Measurements from ENCODE around the gene TXNL4B.

TXNL4B gene

GRCh38 chr16:72125635-72126428 is 32.4 kb upstream of the TXNL4B start:
- no peak overlapping the region for H3K9ac ChIP-seq (ENCODE audit: low read depth, low read length)

DNA sequence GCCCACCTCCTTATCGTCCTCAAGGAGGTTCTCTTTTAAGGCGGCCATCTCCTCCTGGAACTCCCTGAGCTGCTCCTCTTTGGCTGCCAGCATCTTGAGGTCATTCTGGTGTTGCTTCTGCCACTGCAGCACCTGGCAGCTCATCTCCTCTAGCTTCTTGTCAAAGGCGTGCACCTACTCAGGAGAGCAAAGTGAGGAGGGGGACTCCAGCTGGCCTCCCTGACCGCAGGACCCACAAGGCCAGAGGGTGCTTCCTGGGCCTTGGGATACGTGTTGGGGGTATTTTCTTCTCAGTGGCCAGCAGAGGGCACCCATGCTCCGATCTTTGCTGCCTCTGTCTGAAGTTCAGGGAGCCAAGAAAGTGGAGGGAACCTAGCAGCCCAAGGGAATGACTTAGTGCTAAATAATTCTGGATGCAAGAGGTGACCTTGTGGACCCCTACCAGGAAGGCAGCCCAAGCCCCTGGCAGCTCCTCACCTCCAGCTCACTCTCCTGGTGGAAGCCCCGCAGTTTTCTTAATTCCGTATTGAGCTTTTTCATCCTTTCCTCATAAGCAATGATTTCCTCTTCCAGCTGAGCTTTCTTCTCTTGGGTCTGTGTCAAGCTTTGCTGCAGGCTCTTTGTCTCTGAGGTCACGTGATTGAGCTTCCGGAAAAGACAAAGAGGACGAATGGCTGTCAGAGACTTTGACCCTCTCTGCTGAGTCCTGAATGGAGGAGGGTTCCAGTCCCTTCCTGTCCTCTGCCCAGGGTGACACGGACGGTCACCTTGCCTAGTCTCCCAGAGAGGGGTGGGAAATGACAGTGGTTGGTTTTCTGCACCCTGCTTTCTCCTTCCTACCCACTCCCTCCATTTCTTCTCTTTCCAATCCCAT is 31.6 kb upstream of the TXNL4B start:
- Histone ChIP-seq H3K9ac (ENCODE audit: low read depth, low read length) (no peak overlapping the region), H3K9me3 (ENCODE audit: insufficient read depth, low read depth, low read length) (no peaks in the 10 kb centered on the region), H3K27me3 (ENCODE audit: insufficient read depth, low read length) (no peaks in the 10 kb centered on the region), H3K4me1 (ENCODE audit: insufficient read depth, low read length) (peaks cover 6% of the 10 kb centered on the region; the same call in 1 of the 2 replicates), H3K36me3 (ENCODE audit: insufficient read depth, low read depth, low read length) (no peaks in the 10 kb centered on the region), H3K27ac (ENCODE audit: low read length) (no peak overlapping the region), H3K4me3 (ENCODE audit: low read length) (no peak overlapping the region)

More at GRCh38 chr16:72125635-72126428, 32.4 kb upstream of the TXNL4B start:
- H3K27ac ChIP-seq (ENCODE audit: low read length) = no peak overlapping the region
- peaks cover 6% of the 10 kb centered on the region; the same call in 1 of the 2 replicates for H3K4me1 ChIP-seq (ENCODE audit: insufficient read depth, low read length)
- no peaks in the 10 kb centered on the region for H3K36me3 ChIP-seq (ENCODE audit: insufficient read depth, low read depth, low read length)
- no peaks in the 10 kb centered on the region for H3K9me3 ChIP-seq (ENCODE audit: insufficient read depth, low read depth, low read length)
- H3K4me3 ChIP-seq (ENCODE audit: low read length) = no peak overlapping the region
- no peaks in the 10 kb centered on the region for H3K27me3 ChIP-seq (ENCODE audit: insufficient read depth, low read length)

DNA sequence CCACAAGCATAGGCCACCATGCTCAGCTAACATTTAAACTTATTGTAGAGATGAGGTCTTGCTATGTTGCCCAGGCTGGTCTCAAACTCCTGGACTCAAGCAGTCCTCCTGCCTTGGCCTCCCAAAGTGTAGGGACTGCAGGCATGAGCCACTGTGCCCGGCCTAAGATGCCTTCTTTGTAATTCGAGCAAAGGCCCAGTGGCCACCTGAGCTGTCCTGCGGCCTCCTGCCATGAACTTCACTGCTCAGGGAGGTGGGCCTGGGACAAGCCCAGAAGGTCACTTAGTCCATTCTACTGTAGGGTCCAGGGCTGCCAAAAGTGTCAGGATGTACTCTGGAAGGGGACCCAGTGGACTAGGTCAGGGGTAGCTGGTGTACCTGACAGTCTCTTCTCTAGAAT is 30.7 kb upstream of the TXNL4B start:
- no peak overlapping the region for H3K9ac ChIP-seq (ENCODE audit: low read depth, low read length)
- no peaks in the 10 kb centered on the region for H3K9me3 ChIP-seq (ENCODE audit: insufficient read depth, low read depth, low read length)
- H3K27me3 ChIP-seq (ENCODE audit: insufficient read depth, low read length) = no peaks in the 10 kb centered on the region
- H3K36me3 ChIP-seq (ENCODE audit: insufficient read depth, low read depth, low read length) = no peaks in the 10 kb centered on the region
- H3K4me3 ChIP-seq (ENCODE audit: low read length) = no peak overlapping the region
- no peak overlapping the region for H3K27ac ChIP-seq (ENCODE audit: low read length)
- peaks cover 6% of the 10 kb centered on the region; the same call in 1 of the 2 replicates for H3K4me1 ChIP-seq (ENCODE audit: insufficient read depth, low read length)

DNA sequence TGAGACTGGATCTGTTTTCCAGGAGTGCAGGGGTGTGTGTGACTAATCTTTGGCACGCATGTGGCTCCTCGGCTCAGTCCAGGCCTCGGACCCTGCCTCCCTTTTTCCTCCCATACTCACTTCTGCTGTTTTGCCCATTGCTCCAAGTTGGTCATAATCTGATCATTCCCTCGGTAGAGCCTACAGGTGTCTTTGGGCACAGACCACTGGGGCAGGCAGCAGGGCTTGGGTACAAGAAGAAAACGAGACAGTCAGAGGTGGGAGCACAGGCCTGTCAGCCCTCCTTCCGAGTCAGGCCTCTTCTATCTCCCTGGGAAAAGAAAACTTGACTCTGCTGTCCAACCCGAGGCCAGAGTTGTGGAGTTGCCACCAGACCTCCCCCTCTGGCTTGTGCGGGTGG is 30.0 kb upstream of the TXNL4B start:
- Histone ChIP-seq H3K4me1 (ENCODE audit: insufficient read depth, low read length) (peaks cover 6% of the 10 kb centered on the region; the same call in 1 of the 2 replicates), H3K27me3 (ENCODE audit: insufficient read depth, low read length) (no peaks in the 10 kb centered on the region), H3K36me3 (ENCODE audit: insufficient read depth, low read depth, low read length) (no peaks in the 10 kb centered on the region), H3K27ac (ENCODE audit: low read length) (no peak overlapping the region), H3K9me3 (ENCODE audit: insufficient read depth, low read depth, low read length) (no peaks in the 10 kb centered on the region), H3K9ac (ENCODE audit: low read depth, low read length) (no peak overlapping the region), H3K4me3 (ENCODE audit: low read length) (no peak overlapping the region)

- Histone ChIP-seq H3K27me3 (ENCODE audit: insufficient read depth, low read length) (no peaks in the 10 kb centered on the region), H3K4me3 (ENCODE audit: low read length) (no peak overlapping the region), H3K27ac (ENCODE audit: low read length) (no peak overlapping the region), H3K9me3 (ENCODE audit: insufficient read depth, low read depth, low read length) (no peaks in the 10 kb centered on the region), H3K36me3 (ENCODE audit: insufficient read depth, low read depth, low read length) (no peaks in the 10 kb centered on the region), H3K9ac (ENCODE audit: low read depth, low read length) (no peak overlapping the region), H3K4me1 (ENCODE audit: insufficient read depth, low read length) (peaks cover 6% of the 10 kb centered on the region; the same call in 1 of the 2 replicates)
Observed at GRCh38 chr16:72122916-72123315, 29.5 kb upstream of the TXNL4B start.

GRCh38 chr16:72122308-72122707 is 28.9 kb upstream of the TXNL4B start:
- H3K4me1 ChIP-seq (ENCODE audit: insufficient read depth, low read length) = peaks cover 6% of the 10 kb centered on the region; the same call in 1 of the 2 replicates
- H3K9ac ChIP-seq (ENCODE audit: low read depth, low read length) = no peak overlapping the region

GRCh38 chr16:72120026-72120425 is 26.6 kb upstream of the TXNL4B start:
- no peak overlapping the region for H3K9ac ChIP-seq (ENCODE audit: low read depth, low read length)
- no peaks in the 10 kb centered on the region for H3K9me3 ChIP-seq (ENCODE audit: insufficient read depth, low read depth, low read length)
- no peak overlapping the region for H3K4me3 ChIP-seq (ENCODE audit: low read length)
- H3K27ac ChIP-seq (ENCODE audit: low read length) = no peak overlapping the region
- H3K4me1 ChIP-seq (ENCODE audit: insufficient read depth, low read length) = peaks cover under 1% of the 10 kb centered on the region; the same call in 1 of the 2 replicates
- no peaks in the 10 kb centered on the region for H3K36me3 ChIP-seq (ENCODE audit: insufficient read depth, low read depth, low read length)
- no peaks in the 10 kb centered on the region for H3K27me3 ChIP-seq (ENCODE audit: insufficient read depth, low read length)

More at GRCh38 chr16:72122308-72122707, 28.9 kb upstream of the TXNL4B start:
- H3K36me3 ChIP-seq (ENCODE audit: insufficient read depth, low read depth, low read length) = no peaks in the 10 kb centered on the region
- H3K4me3 ChIP-seq (ENCODE audit: low read length) = no peak overlapping the region
- no peaks in the 10 kb centered on the region for H3K9me3 ChIP-seq (ENCODE audit: insufficient read depth, low read depth, low read length)
- no peak overlapping the region for H3K27ac ChIP-seq (ENCODE audit: low read length)
- H3K27me3 ChIP-seq (ENCODE audit: insufficient read depth, low read length) = no peaks in the 10 kb centered on the region

DNA sequence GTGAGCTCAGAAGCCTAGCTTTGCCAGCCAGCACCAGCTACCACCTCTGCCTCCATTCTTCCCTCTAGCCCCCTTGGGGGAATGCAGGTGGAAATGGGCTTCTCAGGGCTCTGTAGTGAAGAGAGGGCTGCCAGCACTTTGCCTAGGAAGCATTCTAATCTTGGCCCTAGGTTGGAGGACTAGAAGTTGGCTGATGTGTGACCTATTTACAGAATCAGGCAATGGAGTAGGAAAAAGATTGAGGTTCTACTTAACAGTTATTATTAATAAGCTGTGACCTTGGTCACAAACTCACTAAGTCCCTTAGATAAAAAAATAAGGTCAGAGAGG is 20.2 kb upstream of the TXNL4B start:
- no peak overlapping the region for H3K4me3 ChIP-seq (ENCODE audit: low read length)
- no peaks in the 10 kb centered on the region for H3K27me3 ChIP-seq (ENCODE audit: insufficient read depth, low read length)
- H3K4me1 ChIP-seq (ENCODE audit: insufficient read depth, low read length) = no peaks in the 10 kb centered on the region
- no peak overlapping the region for H3K9ac ChIP-seq (ENCODE audit: low read depth, low read length)
- peaks cover 49% of the 10 kb centered on the region for H3K36me3 ChIP-seq (ENCODE audit: insufficient read depth, low read depth, low read length)
- no peak overlapping the region for H3K27ac ChIP-seq (ENCODE audit: low read length)
- H3K9me3 ChIP-seq (ENCODE audit: insufficient read depth, low read depth, low read length) = no peaks in the 10 kb centered on the region

DNA sequence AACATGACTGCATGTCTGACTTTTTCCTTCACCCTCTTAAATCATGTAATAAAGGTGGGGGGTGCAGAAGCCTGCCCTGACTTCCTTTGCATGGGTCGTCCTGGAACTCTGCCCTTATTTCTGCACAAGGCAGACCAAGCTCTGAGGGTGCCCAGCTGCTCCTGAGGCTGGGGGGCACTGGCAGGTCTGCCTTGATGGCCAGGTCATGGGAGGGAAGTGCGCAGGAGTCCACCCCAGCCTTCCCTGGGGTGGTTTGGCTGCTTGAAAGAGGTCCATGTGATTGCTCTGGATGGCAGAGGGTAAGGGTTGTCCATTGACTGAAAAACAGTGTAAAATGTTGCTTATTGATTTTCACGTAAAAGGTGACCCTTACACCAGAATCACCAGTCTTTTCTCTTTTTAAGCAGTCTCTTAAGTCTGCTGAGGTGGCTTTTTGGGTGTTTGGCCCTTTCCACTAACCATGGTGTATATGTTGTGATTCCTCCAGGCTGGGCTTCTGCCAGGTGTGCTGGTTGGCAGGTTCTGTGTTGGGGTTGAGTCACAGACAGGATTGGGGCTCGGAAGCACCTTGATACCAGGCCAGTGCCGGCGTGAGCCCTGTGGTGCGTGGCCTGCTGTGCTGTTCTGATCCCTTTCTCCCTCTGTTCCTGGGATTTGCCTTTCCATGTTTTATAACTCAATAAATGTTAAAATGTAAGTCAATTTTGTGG is 19.6 kb upstream of the TXNL4B start:
- Histone ChIP-seq H3K36me3 (ENCODE audit: insufficient read depth, low read depth, low read length) (peaks cover 54% of the 10 kb centered on the region), H3K9ac (ENCODE audit: low read depth, low read length) (no peak overlapping the region), H3K27me3 (ENCODE audit: insufficient read depth, low read length) (no peaks in the 10 kb centered on the region)

GRCh38 chr16:72112452-72112792 is 19.0 kb upstream of the TXNL4B start:
- peaks cover 61% of the 10 kb centered on the region for H3K36me3 ChIP-seq (ENCODE audit: insufficient read depth, low read depth, low read length)
- no peaks in the 10 kb centered on the region for H3K9me3 ChIP-seq (ENCODE audit: insufficient read depth, low read depth, low read length)
- H3K27ac ChIP-seq (ENCODE audit: low read length) = no peak overlapping the region
- H3K4me3 ChIP-seq (ENCODE audit: low read length) = no peak overlapping the region
- no peak overlapping the region for H3K9ac ChIP-seq (ENCODE audit: low read depth, low read length)
- H3K27me3 ChIP-seq (ENCODE audit: insufficient read depth, low read length) = no peaks in the 10 kb centered on the region
- no peaks in the 10 kb centered on the region for H3K4me1 ChIP-seq (ENCODE audit: insufficient read depth, low read length)

More for the DNA sequence above, 19.6 kb upstream of the TXNL4B start:
- H3K9me3 ChIP-seq (ENCODE audit: insufficient read depth, low read depth, low read length) = no peaks in the 10 kb centered on the region
- H3K27ac ChIP-seq (ENCODE audit: low read length) = no peak overlapping the region
- no peaks in the 10 kb centered on the region for H3K4me1 ChIP-seq (ENCODE audit: insufficient read depth, low read length)
- no peak overlapping the region for H3K4me3 ChIP-seq (ENCODE audit: low read length)

DNA sequence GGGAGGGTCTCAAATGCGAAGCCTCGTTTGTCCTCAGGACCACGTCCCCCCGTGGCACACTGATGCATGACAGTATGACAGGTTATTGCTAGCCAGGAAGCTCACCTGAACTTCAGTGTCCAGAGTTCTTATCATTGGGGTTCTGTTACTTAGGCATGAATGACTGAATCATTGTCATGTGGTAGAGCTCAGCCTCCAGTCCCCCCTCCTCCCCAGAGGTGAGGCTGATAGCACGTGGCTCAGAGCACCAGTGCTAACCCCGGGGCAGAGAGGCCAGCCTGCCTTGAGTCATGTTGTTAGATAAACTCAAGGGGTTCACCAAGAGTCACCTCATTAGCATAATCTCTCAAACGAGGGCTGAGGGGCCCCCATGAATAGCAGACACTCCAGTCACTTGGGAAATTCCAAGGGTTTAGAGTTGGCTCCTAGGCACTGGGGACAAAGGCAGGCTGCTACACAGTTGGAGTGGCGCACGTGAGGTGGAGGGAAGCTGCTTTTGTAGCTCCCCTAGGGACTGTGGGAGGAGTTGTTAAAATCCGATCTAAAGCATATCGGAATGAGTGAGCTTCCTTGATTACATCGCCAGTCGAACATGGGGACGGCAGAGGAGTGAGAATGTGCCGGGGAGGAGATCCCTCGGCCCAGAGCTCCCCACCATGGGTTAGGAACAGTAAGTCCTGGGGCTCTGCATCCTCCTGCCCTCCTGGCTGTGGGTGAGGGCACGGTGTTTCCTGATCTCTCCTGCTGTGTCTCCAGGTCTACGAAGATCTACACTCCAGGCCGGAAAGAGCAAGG is 18.4 kb upstream of the TXNL4B start:
- Histone ChIP-seq H3K36me3 (ENCODE audit: insufficient read depth, low read depth, low read length) (peaks cover 66% of the 10 kb centered on the region), H3K27me3 (ENCODE audit: insufficient read depth, low read length) (no peaks in the 10 kb centered on the region), H3K9ac (ENCODE audit: low read depth, low read length) (no peak overlapping the region), H3K4me1 (ENCODE audit: insufficient read depth, low read length) (no peaks in the 10 kb centered on the region), H3K9me3 (ENCODE audit: insufficient read depth, low read depth, low read length) (no peaks in the 10 kb centered on the region), H3K4me3 (ENCODE audit: low read length) (no peak overlapping the region), H3K27ac (ENCODE audit: low read length) (no peak overlapping the region)
